ENCODE results near the gene CLOCK.

The CLOCK gene

GRCh38 chr4:55543858-55544257 lies 2.9 kb downstream of the CLOCK start:
- no peak for DNase-seq (ENCODE audit: low spot score)

- no peak for DNase-seq (ENCODE audit: low spot score)
Observed at GRCh38 chr4:55540271-55540670, 6.4 kb downstream of the CLOCK start.

- no peak for DNase-seq (ENCODE audit: low spot score)
Observed at GRCh38 chr4:55539658-55540057, 7.1 kb downstream of the CLOCK start.

GRCh38 chr4:55538531-55538930 lies 8.2 kb downstream of the CLOCK start:
- no peak for DNase-seq (ENCODE audit: low spot score)

GRCh38 chr4:55534306-55534705 lies 12.4 kb downstream of the CLOCK start:
- DNase-seq (ENCODE audit: low spot score), result no peak

- no peak for DNase-seq (ENCODE audit: low spot score)
Observed at GRCh38 chr4:55530691-55531090, 16.0 kb downstream of the CLOCK start.

- DNase-seq (ENCODE audit: low spot score), result no peak
Observed at GRCh38 chr4:55530167-55530566, 16.5 kb downstream of the CLOCK start.

GRCh38 chr4:55528491-55528890 lies 18.2 kb downstream of the CLOCK start:
- DNase-seq (ENCODE audit: low spot score), result no peak

- no peak for DNase-seq (ENCODE audit: low spot score)
Observed at GRCh38 chr4:55524844-55525571, 21.7 kb downstream of the CLOCK start.

GRCh38 chr4:55518442-55518841 lies 28.3 kb downstream of the CLOCK start:
- DNase-seq (ENCODE audit: low spot score), result no peak

- no peak for DNase-seq (ENCODE audit: low spot score)
Observed at GRCh38 chr4:55517526-55518229, 29.0 kb downstream of the CLOCK start.

- no peak for DNase-seq (ENCODE audit: low spot score)
Observed at GRCh38 chr4:55512922-55513571, 33.7 kb downstream of the CLOCK start.

- DNase-seq (ENCODE audit: low spot score), result no peak
Observed at GRCh38 chr4:55512077-55512476, 34.6 kb downstream of the CLOCK start.

GRCh38 chr4:55510685-55511084 lies 36.0 kb downstream of the CLOCK start:
- DNase-seq (ENCODE audit: low spot score), result no peak

GRCh38 chr4:55509266-55509665 lies 37.4 kb downstream of the CLOCK start:
- no peak for DNase-seq (ENCODE audit: low spot score)

GRCh38 chr4:55507612-55508011 lies 39.1 kb downstream of the CLOCK start:
- no peak for DNase-seq (ENCODE audit: low spot score)

- no peak for DNase-seq (ENCODE audit: low spot score)
Observed at GRCh38 chr4:55503169-55503568, 43.5 kb downstream of the CLOCK start.

GRCh38 chr4:55500072-55500471 lies 46.6 kb downstream of the CLOCK start:
- no peak for DNase-seq (ENCODE audit: low spot score)

GRCh38 chr4:55499495-55499894 lies 47.2 kb downstream of the CLOCK start:
- no peak for DNase-seq (ENCODE audit: low spot score)

- no peak for DNase-seq (ENCODE audit: low spot score)
Observed at GRCh38 chr4:55498051-55498450, 48.7 kb downstream of the CLOCK start.

GRCh38 chr4:55491486-55491885 lies 55.2 kb downstream of the CLOCK start:
- DNase-seq (ENCODE audit: low spot score), result no peak

GRCh38 chr4:55488716-55489115 lies 58.0 kb downstream of the CLOCK start:
- DNase-seq (ENCODE audit: low spot score), result no peak

GRCh38 chr4:55485821-55486220 lies 60.9 kb downstream of the CLOCK start:
- DNase-seq (ENCODE audit: low spot score), result no peak

Data from Ammon's horn (tissue), 1 donor.